ENCODE results near the gene RAB1B.

RAB1B gene

GRCh38 chr11:66321606-66322005, 53.2 kb downstream of the RAB1B start:
- no peak for TF ChIP-seq POLR2AphosphoS5 (IDR thresholded peaks at IDR 0.05; ENCODE audit: low read depth, low read length)
- TF ChIP-seq SIN3A (IDR thresholded peaks at IDR 0.05; ENCODE audit: borderline replicate concordance, insufficient read depth, low read length), result no peak
- TF ChIP-seq TAF1 (IDR thresholded peaks at IDR 0.05; ENCODE audit: borderline replicate concordance, insufficient read depth, low read length), result no peak
- TF ChIP-seq FOXP2 (optimal IDR thresholded peaks at IDR 0.05; ENCODE audit: borderline replicate concordance, extremely low read depth, extremely low read length, insufficient read depth), result no peak
- no peak for TF ChIP-seq REST (IDR thresholded peaks at IDR 0.05; ENCODE audit: insufficient read depth in 1 of 2, low read depth in 2 of 2, low read length in 2 of 2)

GRCh38 chr11:66322732-66323427, 54.4 kb downstream of the RAB1B start:
- no peak for TF ChIP-seq TAF1 (IDR thresholded peaks at IDR 0.05; ENCODE audit: borderline replicate concordance, insufficient read depth, low read length)
- no peak for TF ChIP-seq SIN3A (IDR thresholded peaks at IDR 0.05; ENCODE audit: borderline replicate concordance, insufficient read depth, low read length)
- no peak for TF ChIP-seq POLR2AphosphoS5 (IDR thresholded peaks at IDR 0.05; ENCODE audit: low read depth, low read length)
- TF ChIP-seq FOXP2 (optimal IDR thresholded peaks at IDR 0.05; ENCODE audit: borderline replicate concordance, extremely low read depth, extremely low read length, insufficient read depth), result no peak
- TF ChIP-seq REST (IDR thresholded peaks at IDR 0.05; ENCODE audit: insufficient read depth in 1 of 2, low read depth in 2 of 2, low read length in 2 of 2), result no peak

- no peak for TF ChIP-seq REST (IDR thresholded peaks at IDR 0.05; ENCODE audit: insufficient read depth in 1 of 2, low read depth in 2 of 2, low read length in 2 of 2)
- no peak for TF ChIP-seq SIN3A (IDR thresholded peaks at IDR 0.05; ENCODE audit: borderline replicate concordance, insufficient read depth, low read length)
- TF ChIP-seq POLR2AphosphoS5 (IDR thresholded peaks at IDR 0.05; ENCODE audit: low read depth, low read length), result no peak
- no peak for TF ChIP-seq TAF1 (IDR thresholded peaks at IDR 0.05; ENCODE audit: borderline replicate concordance, insufficient read depth, low read length)
- no peak for TF ChIP-seq FOXP2 (optimal IDR thresholded peaks at IDR 0.05; ENCODE audit: borderline replicate concordance, extremely low read depth, extremely low read length, insufficient read depth)
Observed at GRCh38 chr11:66323684-66324083, 55.2 kb downstream of the RAB1B start.

GRCh38 chr11:66324664-66325063, 56.2 kb downstream of the RAB1B start:
- TF ChIP-seq TAF1 (IDR thresholded peaks at IDR 0.05; ENCODE audit: borderline replicate concordance, insufficient read depth, low read length) (no peak), SIN3A (IDR thresholded peaks at IDR 0.05; ENCODE audit: borderline replicate concordance, insufficient read depth, low read length) (no peak), POLR2AphosphoS5 (IDR thresholded peaks at IDR 0.05; ENCODE audit: low read depth, low read length) (no peak), FOXP2 (optimal IDR thresholded peaks at IDR 0.05; ENCODE audit: borderline replicate concordance, extremely low read depth, extremely low read length, insufficient read depth) (no peak), REST (IDR thresholded peaks at IDR 0.05; ENCODE audit: insufficient read depth in 1 of 2, low read depth in 2 of 2, low read length in 2 of 2) (no peak)
